CD4-positive, alpha-beta T cell (primary cell): Measurements from ENCODE around the gene GATAD2B. TPM values are rescaled to one million over a fixed set of nuclear protein-coding genes. Genes with fewer than 3 reads are reported as not detected.

Experiments used
- ATAC-seq: fragments of 200-7000 bp; cut with Tn5 transposase; one replicate; pipeline ENCODE4 v1.10.0; 2022; ENCODE audit warnings: mild to moderate bottlenecking; ENCODE audit not compliant: poor library complexity
- CTCF ChIA-PET: fragments of 350-600 bp; sonication (Branson Sonifier 250); formaldehyde crosslinking; loops from one replicate; lab custom pipeline; 2021; ENCODE audit warnings: antibody characterized with exemption, inconsistent platforms; lab: Charles Lee
- POLR2A ChIA-PET: fragments of 350-600 bp; sonication (Branson Sonifier 250); formaldehyde crosslinking; loops from one replicate; lab custom pipeline; 2021; ENCODE audit warnings: antibody characterized with exemption, inconsistent platforms; lab: Charles Lee
- DNase-seq, 14 experiments: peaks; one replicate each; pipeline ENCODE4 v3.0.0-alpha.2; 2013 to 2020; ENCODE audit warnings: mixed read lengths in 2 of 14
- H3K27ac ChIP-seq, 2 donors: one replicate each; pipeline versions ENCODE4 v1.5.1 to v1.7.0; 2013; ENCODE audit warnings: low read length in 2 of 2, low read depth in 1 of 2, mild to moderate bottlenecking in 1 of 2
- H3K27me3 ChIP-seq, 2 experiments: 1 replicate in 1 of 2; 2 replicates in 1 of 2; pipeline versions ENCODE4 v1.6.1 to v1.7.0; 2013; ENCODE audit warnings: low read length in 2 of 2, control low read depth in 1 of 2, mild to moderate bottlenecking in 1 of 2, moderate library complexity in 1 of 2; ENCODE audit not compliant: insufficient read depth in 2 of 2, control insufficient read depth in 1 of 2
- H3K36me3 ChIP-seq: one replicate; pipeline ENCODE4 v1.6.1; 2013; ENCODE audit warnings: low read length, control low read depth; ENCODE audit not compliant: insufficient read depth
- H3K4me1 ChIP-seq: one replicate; pipeline ENCODE4 v1.6.1; 2013; ENCODE audit warnings: low read length, control low read depth; ENCODE audit not compliant: insufficient read depth
- H3K4me3 ChIP-seq: one replicate; pipeline ENCODE4 v1.5.1; 2013; ENCODE audit warnings: mild to moderate bottlenecking, low read length, moderate library complexity
- H3K9me3 ChIP-seq, 2 experiments: 1 replicate in 1 of 2; 2 replicates in 1 of 2; pipeline versions ENCODE4 v1.6.1 to v1.7.0; 2013; ENCODE audit warnings: low read length in 2 of 2, mild to moderate bottlenecking in 2 of 2, control low read depth in 1 of 2, moderate library complexity in 1 of 2; ENCODE audit not compliant: control insufficient read depth in 1 of 2, insufficient read depth in 1 of 2
- H3K27ac Mint-ChIP-seq: one replicate; pipeline ENCODE4 v1.8.0; 2020; ENCODE audit warnings: mixed read lengths
- H3K27me3 Mint-ChIP-seq: one replicate; pipeline ENCODE4 v1.8.0; 2021; ENCODE audit warnings: mixed read lengths
- H3K36me3 Mint-ChIP-seq: one replicate; pipeline ENCODE4 v1.8.0; 2021; ENCODE audit warnings: low read depth, mixed read lengths
- H3K4me1 Mint-ChIP-seq: one replicate; pipeline ENCODE4 v1.8.0; 2021; ENCODE audit warnings: low read depth, mixed read lengths
- H3K4me3 Mint-ChIP-seq: one replicate; pipeline ENCODE4 v1.8.0; 2020; ENCODE audit warnings: mild to moderate bottlenecking, mixed read lengths
- H3K9me3 Mint-ChIP-seq: one replicate; pipeline ENCODE4 v1.8.0; 2020; ENCODE audit warnings: mixed read lengths
- intact Hi-C, 2 experiments: fragments of 100-400 bp; cut with DNase I in 1 of 2; cut with micrococcal nuclease in 1 of 2; formaldehyde crosslinking; loops; one replicate each; pipeline versions ENCODE4 v1.15.1 to v1.9.0; 2023 to 2025; cut with DNase I, micrococcal nuclease
- total RNA-seq, 174 experiments: library from RNA in 2 of 174; stranded (reverse) in 2 of 174; gene quantifications; one replicate each; pipeline ENCODE4 v1.2.3 and lab custom pipeline; 2021 to 2026
- TF ChIP-seq, protein P1 (sequence below): fragments of 200-600 bp; IDR thresholded peaks from one replicate; pipeline ENCODE4 v1.8.0; 2022; ENCODE audit warnings: antibody characterized with exemption, mild to moderate bottlenecking

GATAD2B gene
- total RNA-seq, 2 experiments from 2014 or later: 51.6 to 52.3 TPM

DNA sequence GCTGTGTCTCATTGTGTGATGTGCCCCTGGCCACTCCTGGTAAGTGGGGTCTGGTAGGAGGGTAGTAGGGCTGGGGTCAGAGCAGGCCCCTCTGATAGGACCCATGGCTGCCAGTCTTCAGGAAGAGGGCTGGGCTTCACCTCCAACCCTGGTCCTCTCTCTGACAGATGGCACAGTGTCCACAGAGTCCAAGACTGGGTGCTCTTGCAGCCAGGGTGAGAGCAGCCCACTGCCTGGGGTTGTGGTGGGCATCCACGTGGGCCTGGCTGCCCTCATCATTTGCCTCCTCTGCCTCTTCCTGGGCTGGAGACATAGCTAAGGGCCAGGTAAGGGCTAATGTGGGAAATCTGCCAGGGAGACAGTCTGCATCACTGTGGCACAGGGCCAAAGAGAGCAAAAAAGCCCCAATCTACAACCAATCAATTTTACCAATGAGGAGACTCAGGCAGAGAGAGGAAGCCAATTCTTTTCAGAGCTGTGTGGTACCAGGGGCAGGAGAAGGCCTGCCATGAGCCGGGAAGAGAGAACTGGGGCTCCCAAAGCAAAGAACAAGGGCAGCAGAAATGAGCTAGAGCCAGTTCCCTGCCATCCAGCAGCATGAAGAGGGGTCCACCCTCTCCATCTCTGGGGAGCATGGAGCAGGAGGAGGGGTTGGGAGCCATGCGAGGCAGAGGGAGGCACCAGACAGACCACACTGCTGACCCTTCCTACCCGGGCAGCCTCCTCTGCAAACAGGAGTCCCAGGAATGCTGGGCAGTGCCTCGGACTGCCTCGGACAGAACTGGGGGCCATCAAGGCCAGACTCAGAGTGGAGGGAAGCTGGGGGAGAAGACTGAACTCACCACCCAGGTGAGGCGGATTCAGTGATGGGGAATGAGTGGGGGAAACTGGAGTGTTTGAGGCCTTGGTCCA is 120.7 kb downstream of the GATAD2B start:
- Histone ChIP-seq H3K27ac (no peak overlapping the region), H3K36me3 (peaks cover 8% of the 10 kb centered on the region), H3K4me3 (no peak overlapping the region), H3K9me3 (no peaks in the 10 kb centered on the region), H3K27me3 (no peaks in the 10 kb centered on the region), H3K4me1 (peaks cover 28% of the 10 kb centered on the region)
- no peak overlapping the region for H3K4me3 Mint-ChIP-seq
- no peak for DNase-seq
- H3K36me3 Mint-ChIP-seq: peaks cover 28% of the 10 kb centered on the region
- H3K27me3 Mint-ChIP-seq: no peaks in the 10 kb centered on the region
- TF ChIP-seq, protein P1, sequence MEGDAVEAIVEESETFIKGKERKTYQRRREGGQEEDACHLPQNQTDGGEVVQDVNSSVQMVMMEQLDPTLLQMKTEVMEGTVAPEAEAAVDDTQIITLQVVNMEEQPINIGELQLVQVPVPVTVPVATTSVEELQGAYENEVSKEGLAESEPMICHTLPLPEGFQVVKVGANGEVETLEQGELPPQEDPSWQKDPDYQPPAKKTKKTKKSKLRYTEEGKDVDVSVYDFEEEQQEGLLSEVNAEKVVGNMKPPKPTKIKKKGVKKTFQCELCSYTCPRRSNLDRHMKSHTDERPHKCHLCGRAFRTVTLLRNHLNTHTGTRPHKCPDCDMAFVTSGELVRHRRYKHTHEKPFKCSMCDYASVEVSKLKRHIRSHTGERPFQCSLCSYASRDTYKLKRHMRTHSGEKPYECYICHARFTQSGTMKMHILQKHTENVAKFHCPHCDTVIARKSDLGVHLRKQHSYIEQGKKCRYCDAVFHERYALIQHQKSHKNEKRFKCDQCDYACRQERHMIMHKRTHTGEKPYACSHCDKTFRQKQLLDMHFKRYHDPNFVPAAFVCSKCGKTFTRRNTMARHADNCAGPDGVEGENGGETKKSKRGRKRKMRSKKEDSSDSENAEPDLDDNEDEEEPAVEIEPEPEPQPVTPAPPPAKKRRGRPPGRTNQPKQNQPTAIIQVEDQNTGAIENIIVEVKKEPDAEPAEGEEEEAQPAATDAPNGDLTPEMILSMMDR: no peak
- H3K27ac Mint-ChIP-seq: peak overlapping the region; percentile 71
- no peak for ATAC-seq
- ChIA-PET CTCF (interaction anchor here (0.9 kb wide), 1 partner anchor 184 kb away, joined by 3 read pairs; the partner anchor contains the start of gene RAB13), POLR2A (interaction anchor here (0.8 to 1.6 kb wide), 5 partner anchors 12 to 188 kb away, joined by 3 to 5 read pairs (median 4); partner anchors contain the start of genes JTB and RPS27)
- H3K9me3 Mint-ChIP-seq: no peaks in the 10 kb centered on the region
- peaks cover 39% of the 10 kb centered on the region for H3K4me1 Mint-ChIP-seq
- intact Hi-C loops: no loop called here

DNA sequence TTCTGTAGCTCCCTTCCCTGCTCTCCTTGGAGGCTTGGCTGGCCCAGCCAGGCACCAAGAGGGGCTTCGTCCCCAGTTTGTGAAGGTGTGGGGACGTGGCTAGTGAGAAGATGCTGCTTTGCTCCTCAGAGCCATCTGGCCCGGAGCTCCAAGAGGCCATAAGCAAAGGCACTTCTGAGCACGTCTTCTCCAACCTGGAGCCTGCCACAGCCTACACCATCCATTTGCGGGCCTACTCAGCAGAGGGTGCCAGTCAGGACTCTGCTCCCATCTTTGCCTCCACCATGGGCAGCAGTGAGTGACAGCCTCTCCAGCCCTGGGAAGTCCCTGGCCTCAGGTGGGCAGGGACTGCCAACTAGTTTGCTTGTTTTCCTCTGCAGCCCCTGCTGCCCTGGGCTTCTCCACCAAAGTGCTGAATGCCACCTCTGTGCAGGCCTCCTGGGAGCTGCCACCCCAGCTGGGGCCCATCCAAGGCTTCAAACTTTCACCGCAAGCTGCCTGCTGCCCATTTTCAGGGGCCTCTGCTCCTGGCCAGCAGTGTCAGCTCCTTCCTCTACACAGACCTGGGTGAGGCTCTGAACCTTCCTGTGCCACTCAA is 121.6 kb downstream of the GATAD2B start:
- ATAC-seq: no peak
- Mint-ChIP-seq H3K36me3 (peaks cover 21% of the 10 kb centered on the region), H3K4me3 (no peak overlapping the region), H3K9me3 (no peaks in the 10 kb centered on the region), H3K4me1 (peaks cover 30% of the 10 kb centered on the region), H3K27me3 (no peaks in the 10 kb centered on the region), H3K27ac (peak overlapping the region; percentile 71)
- H3K27ac ChIP-seq: no peak overlapping the region
- H3K27me3 ChIP-seq: no peaks in the 10 kb centered on the region
- TF ChIP-seq, protein P1: no peak
- H3K9me3 ChIP-seq: no peaks in the 10 kb centered on the region
- H3K4me3 ChIP-seq: no peak overlapping the region
- ChIA-PET CTCF (no interaction called here), POLR2A (interaction anchor here (0.8 kb wide), 2 partner anchors 11 to 189 kb away, joined by 3 to 5 read pairs; no protein-coding TSS in a partner anchor)
- H3K36me3 ChIP-seq: peaks cover 3% of the 10 kb centered on the region
- intact Hi-C loops: no loop called here
- DNase-seq: no peak
- H3K4me1 ChIP-seq: peaks cover 30% of the 10 kb centered on the region

DNA sequence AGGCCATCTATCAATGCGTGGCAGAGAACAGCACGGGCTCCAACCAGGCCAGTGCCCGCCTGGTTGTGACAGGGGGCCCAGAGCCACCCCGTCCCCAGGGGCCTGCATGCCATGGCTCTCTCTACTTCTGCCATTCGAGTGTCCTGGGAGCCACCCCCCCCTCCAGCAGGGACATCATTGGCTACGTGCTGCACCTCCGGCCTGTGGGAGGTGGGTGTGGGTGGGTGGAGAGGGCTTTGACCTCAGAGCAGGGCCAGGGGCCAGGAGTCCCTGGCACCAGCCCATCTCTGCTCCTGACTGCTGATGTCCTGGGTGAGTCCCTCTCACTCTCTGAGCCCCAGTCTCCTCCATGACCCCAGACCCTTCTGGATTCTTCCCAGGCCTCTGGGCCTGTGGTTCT is 122.3 kb downstream of the GATAD2B start:
- Mint-ChIP-seq H3K27ac (peak overlapping the region; percentile 17), H3K9me3 (no peaks in the 10 kb centered on the region), H3K27me3 (no peaks in the 10 kb centered on the region), H3K4me3 (no peak overlapping the region), H3K4me1 (peaks cover 24% of the 10 kb centered on the region), H3K36me3 (peaks cover 15% of the 10 kb centered on the region)
- ATAC-seq: no peak
- TF ChIP-seq, protein P1: no peak
- H3K4me3 ChIP-seq: no peak overlapping the region
- H3K4me1 ChIP-seq: peaks cover 26% of the 10 kb centered on the region
- no peak overlapping the region for H3K27ac ChIP-seq
- DNase-seq: no peak
- intact Hi-C loops: no loop called here
- POLR2A ChIA-PET: no interaction called here
- peaks cover 3% of the 10 kb centered on the region for H3K36me3 ChIP-seq
- no peaks in the 10 kb centered on the region for H3K27me3 ChIP-seq
- CTCF ChIA-PET: no interaction called here
- no peaks in the 10 kb centered on the region for H3K9me3 ChIP-seq
